ENCODE data around the gene PCSK1. TPM values are rescaled to one million over a fixed set of nuclear protein-coding genes. Genes with fewer than 3 reads are reported as not detected.

Gene PCSK1
- total and polyA plus RNA-seq, 2 of the 8 experiments (the other 6 are each of a cell fraction or from before 2014, with no cell fraction given) = 1.3 to 3.2 TPM

GRCh38 chr5:96372726-96373380 lies 60.2 kb downstream of the PCSK1 start:
- no peak overlapping the region for H2BK5ac ChIP-seq (ENCODE audit: low read depth, low read length)
- H3K4me1 ChIP-seq (replicated peaks in 1 of 4; ENCODE audit: control insufficient read depth in 3 of 4, insufficient read depth in 4 of 4, low read length in 3 of 4) = no peaks in the 10 kb centered on the region
- no peak overlapping the region for H4K5ac ChIP-seq (ENCODE audit: insufficient read length, low read depth, low read length)
- no peak overlapping the region for H2BK120ac ChIP-seq (replicated peaks; ENCODE audit: low read depth, low read length)
- POLR2A ChIA-PET (ENCODE audit: partially characterized antibody) = no interaction called here
- no peak overlapping the region for H3K18ac ChIP-seq (ENCODE audit: extremely low read depth, low read length)
- WGBS, 2 experiments (ENCODE audit: extremely low coverage in 1 of 2, insufficient coverage in 1 of 2, insufficient read length in 1 of 2, insufficient replicate concordance in 2 of 2, low coverage in 1 of 2, low lambda C conversion rate in 2 of 2, missing lambda C conversion rate in 1 of 2) = 92% methylated on average over 2 of the region's 2 CpGs; no CpG with 5 or more reads in 1 of the 2 experiments
- no peak overlapping the region for H3K27ac ChIP-seq (ENCODE audit: low read depth, low read length)
- H4K8ac ChIP-seq (ENCODE audit: extremely low read depth, insufficient read depth, low read length) = no peak overlapping the region
- H3K79me2 ChIP-seq (ENCODE audit: control insufficient read depth in 1 of 2, insufficient read depth in 2 of 2, low read length in 2 of 2) = no peaks in the 10 kb centered on the region
- H3K23ac ChIP-seq (ENCODE audit: insufficient read length) = no peak overlapping the region
- no peaks in the 10 kb centered on the region for H3K9me3 ChIP-seq (ENCODE audit: insufficient read depth in 2 of 2, low read depth in 1 of 2, low read length in 1 of 2)
- no peak overlapping the region for H3K9ac ChIP-seq (replicated peaks in 1 of 4; ENCODE audit: extremely low read depth in 1 of 4, low read depth in 3 of 4, low read length in 3 of 4)
- H2BK15ac ChIP-seq (ENCODE audit: low read length) = no peak overlapping the region
- DNase-seq (ENCODE audit: low read depth in 1 of 2, low spot score in 2 of 2) (no peak), FAIRE-seq (no peak)
- no peaks in the 10 kb centered on the region for H3K79me1 ChIP-seq (ENCODE audit: low read depth, low read length)
- H3K4ac ChIP-seq (replicated peaks; ENCODE audit: insufficient read length, low read depth, low read length) = no peak overlapping the region
- H2AK5ac ChIP-seq (ENCODE audit: low read depth, low read length) = no peak overlapping the region
- no peaks in the 10 kb centered on the region for H3K27me3 ChIP-seq (replicated peaks in 1 of 4; ENCODE audit: control insufficient read depth in 3 of 4, extremely low read depth in 1 of 4, insufficient read depth in 3 of 4, low read length in 3 of 4)
- H2BK12ac ChIP-seq (ENCODE audit: low read depth, low read length) = no peak overlapping the region
- H3K4me3 ChIP-seq (ENCODE audit: extremely low read depth in 1 of 4, insufficient read depth in 2 of 4, low read depth in 3 of 4, low read length in 4 of 4) = no peak overlapping the region
- H2BK20ac ChIP-seq (ENCODE audit: low read length) = no peak overlapping the region
- no peak overlapping the region for H2AFZ ChIP-seq (ENCODE audit: low read length)
- H3K36me3 ChIP-seq (ENCODE audit: control insufficient read depth in 2 of 4, insufficient read depth in 4 of 4, low read length in 3 of 4) = no peaks in the 10 kb centered on the region
- no peak overlapping the region for H3K56ac ChIP-seq (replicated peaks; ENCODE audit: insufficient read length, low read depth, low read length)
- H3K4me2 ChIP-seq (ENCODE audit: insufficient read depth in 1 of 2, low read depth in 2 of 2, low read length in 2 of 2) = no peak overlapping the region
- no peak overlapping the region for H3K14ac ChIP-seq (ENCODE audit: insufficient read length)
- no peaks in the 10 kb centered on the region for H3K23me2 ChIP-seq (ENCODE audit: low read depth, low read length)
- CTCF ChIA-PET (ENCODE audit: partially characterized antibody) = no interaction called here
- H4K91ac ChIP-seq (replicated peaks; ENCODE audit: insufficient read length, low read length) = no peak overlapping the region
- H4K20me1 ChIP-seq (replicated peaks in 1 of 2; ENCODE audit: control insufficient read depth in 1 of 2, insufficient read depth in 2 of 2, low read length in 2 of 2) = no peaks in the 10 kb centered on the region
- TF ChIP-seq CEBPB (IDR thresholded peaks at IDR 0.05; ENCODE audit: low read depth, low read length) (no peak), POLR2AphosphoS5 (IDR thresholded peaks at IDR 0.05; ENCODE audit: low read depth, low read length) (no peak), SIRT6 (IDR thresholded peaks at IDR 0.05; ENCODE audit: low read length) (no peak), HDAC6 (IDR thresholded peaks at IDR 0.05; ENCODE audit: low read depth, low read length) (no peak), SIX5 (IDR thresholded peaks at IDR 0.05; ENCODE audit: low read depth, low read length) (no peak)

All from H1 (cell line).